Activated B cell treated with CpG ODN at 0.5 μM for 24 hours (primary cell): ENCODE data around the gene CHKB. TPM values are rescaled to one million over a fixed set of nuclear protein-coding genes. Genes with fewer than 3 reads are reported as not detected.

Source experiments
- ATAC-seq: fragments of 200-7000 bp; cut with Tn5 transposase; one replicate; pipeline ENCODE4 v1.10.0; 2021; ENCODE audit warnings: low read depth, mild to moderate bottlenecking, moderate library complexity
- CTCF ChIA-PET: fragments of 350-600 bp; sonication (Branson Sonifier 250); formaldehyde crosslinking; loops from one replicate; lab custom pipeline; 2021; ENCODE audit warnings: antibody characterized with exemption; lab: Charles Lee
- POLR2A ChIA-PET: fragments of 350-600 bp; sonication (Branson Sonifier 250); formaldehyde crosslinking; loops from one replicate; lab custom pipeline; 2021; ENCODE audit warnings: antibody characterized with exemption; lab: Charles Lee
- DNase-seq: peaks from one replicate; pipeline ENCODE4 v3.0.0; 2022
- H3K27ac Mint-ChIP-seq: one replicate; pipeline ENCODE4 v1.8.0; 2020; ENCODE audit warnings: mixed read lengths
- H3K27me3 Mint-ChIP-seq: one replicate; pipeline ENCODE4 v1.8.0; 2021; ENCODE audit warnings: mixed read lengths
- H3K36me3 Mint-ChIP-seq: one replicate; pipeline ENCODE4 v1.8.0; 2021; ENCODE audit warnings: low read depth, mixed read lengths
- H3K4me1 Mint-ChIP-seq: one replicate; pipeline ENCODE4 v1.8.0; 2021; ENCODE audit warnings: mixed read lengths
- H3K4me3 Mint-ChIP-seq: one replicate; pipeline ENCODE4 v1.8.0; 2020; ENCODE audit warnings: mild to moderate bottlenecking, mixed read lengths
- H3K9me3 Mint-ChIP-seq: one replicate; pipeline ENCODE4 v1.8.0; 2020; ENCODE audit warnings: mixed read lengths
- intact Hi-C: fragments of 100-400 bp; cut with micrococcal nuclease; formaldehyde crosslinking; loops from one replicate; pipeline ENCODE4 v1.15.1; 2024
- total RNA-seq: library from RNA; stranded (reverse); gene quantifications from 2 replicates; pipeline ENCODE4 v1.2.3, GENCODE V29; 2022
- TF ChIP-seq, protein P1 (sequence below): fragments of 200-600 bp; IDR thresholded peaks from one replicate; pipeline ENCODE4 v1.8.0; 2022; ENCODE audit warnings: antibody characterized with exemption, mild to moderate bottlenecking

Gene CHKB
- total RNA-seq, 1 donor from 2014 or later = 158 TPM

DNA sequence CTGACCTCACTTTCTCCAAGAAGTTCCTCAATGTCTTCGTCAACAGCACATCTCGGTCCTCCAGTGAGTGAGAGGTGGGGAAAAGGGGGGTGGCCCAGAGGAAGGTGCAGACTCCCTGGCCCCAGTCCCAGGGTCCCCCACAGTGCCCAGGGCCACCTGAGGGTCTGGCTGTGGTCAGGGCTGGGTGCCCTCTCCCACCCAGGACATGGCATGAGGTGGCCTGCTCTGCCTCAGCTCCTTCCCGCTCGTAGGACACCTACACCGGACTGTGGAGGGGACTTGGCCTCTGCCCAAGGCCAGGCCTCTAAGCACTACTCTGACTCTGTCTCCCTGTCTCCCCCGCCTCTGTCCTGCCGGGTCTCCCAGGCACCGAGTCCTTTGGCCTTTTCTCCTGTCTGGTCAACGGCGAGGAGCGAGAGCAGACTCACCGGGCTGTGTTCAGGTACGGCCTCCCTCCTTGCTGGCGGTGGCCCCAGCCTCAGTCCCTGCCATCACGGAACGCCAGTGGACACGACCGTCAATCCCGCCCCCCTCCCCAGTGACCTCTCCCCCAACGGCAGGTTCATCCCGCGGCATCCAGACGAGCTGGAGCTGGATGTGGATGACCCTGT is 22.5 kb upstream of the CHKB start:
- intact Hi-C loops = no loop called here
- peaks cover 49% of the 10 kb centered on the region for H3K27me3 Mint-ChIP-seq
- H3K36me3 Mint-ChIP-seq = no peaks in the 10 kb centered on the region
- peaks cover 8% of the 10 kb centered on the region for H3K4me1 Mint-ChIP-seq
- ATAC-seq = no peak
- POLR2A ChIA-PET = no interaction called here
- TF ChIP-seq, protein P1, sequence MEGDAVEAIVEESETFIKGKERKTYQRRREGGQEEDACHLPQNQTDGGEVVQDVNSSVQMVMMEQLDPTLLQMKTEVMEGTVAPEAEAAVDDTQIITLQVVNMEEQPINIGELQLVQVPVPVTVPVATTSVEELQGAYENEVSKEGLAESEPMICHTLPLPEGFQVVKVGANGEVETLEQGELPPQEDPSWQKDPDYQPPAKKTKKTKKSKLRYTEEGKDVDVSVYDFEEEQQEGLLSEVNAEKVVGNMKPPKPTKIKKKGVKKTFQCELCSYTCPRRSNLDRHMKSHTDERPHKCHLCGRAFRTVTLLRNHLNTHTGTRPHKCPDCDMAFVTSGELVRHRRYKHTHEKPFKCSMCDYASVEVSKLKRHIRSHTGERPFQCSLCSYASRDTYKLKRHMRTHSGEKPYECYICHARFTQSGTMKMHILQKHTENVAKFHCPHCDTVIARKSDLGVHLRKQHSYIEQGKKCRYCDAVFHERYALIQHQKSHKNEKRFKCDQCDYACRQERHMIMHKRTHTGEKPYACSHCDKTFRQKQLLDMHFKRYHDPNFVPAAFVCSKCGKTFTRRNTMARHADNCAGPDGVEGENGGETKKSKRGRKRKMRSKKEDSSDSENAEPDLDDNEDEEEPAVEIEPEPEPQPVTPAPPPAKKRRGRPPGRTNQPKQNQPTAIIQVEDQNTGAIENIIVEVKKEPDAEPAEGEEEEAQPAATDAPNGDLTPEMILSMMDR = no peak
- no peak overlapping the region for H3K4me3 Mint-ChIP-seq
- H3K27ac Mint-ChIP-seq = no peak overlapping the region
- H3K9me3 Mint-ChIP-seq = no peaks in the 10 kb centered on the region
- CTCF ChIA-PET = no interaction called here
- DNase-seq = no peak

DNA sequence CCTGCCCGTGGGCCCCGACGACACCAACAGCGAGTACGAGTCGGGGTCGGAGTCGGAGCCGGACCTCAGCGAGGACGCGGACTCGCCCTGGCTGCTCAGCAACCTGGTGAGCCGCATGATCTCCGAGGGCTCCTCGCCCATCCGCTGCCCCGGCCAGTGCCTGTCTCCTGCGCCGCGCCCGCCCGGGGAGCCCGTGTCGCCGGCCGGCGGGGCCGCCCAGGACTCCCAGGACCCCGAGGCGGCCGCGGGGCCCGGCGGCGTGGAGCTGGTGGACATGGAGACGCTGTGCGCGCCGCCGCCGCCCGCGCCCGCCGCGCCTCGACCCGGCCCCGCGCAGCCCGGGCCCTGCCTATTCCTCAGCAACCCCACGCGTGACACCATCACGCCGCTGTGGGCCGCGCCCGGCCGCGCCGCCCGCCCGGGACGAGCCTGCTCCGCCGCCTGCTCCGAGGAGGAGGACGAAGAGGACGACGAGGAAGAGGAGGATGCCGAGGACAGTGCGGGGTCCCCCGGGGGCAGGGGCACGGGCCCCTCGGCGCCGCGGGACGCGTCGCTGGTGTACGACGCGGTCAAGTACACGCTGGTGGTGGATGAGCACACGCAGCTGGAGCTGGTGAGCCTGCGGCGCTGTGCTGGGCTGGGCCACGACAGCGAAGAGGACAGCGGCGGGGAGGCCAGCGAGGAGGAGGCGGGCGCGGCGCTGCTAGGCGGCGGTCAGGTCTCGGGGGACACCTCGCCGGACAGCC is 21.8 kb upstream of the CHKB start:
- peaks cover 12% of the 10 kb centered on the region for H3K4me1 Mint-ChIP-seq
- no peak for ATAC-seq
- no peak overlapping the region for H3K27ac Mint-ChIP-seq
- DNase-seq = no peak
- no peak overlapping the region for H3K4me3 Mint-ChIP-seq
- TF ChIP-seq, protein P1 = no peak
- ChIA-PET CTCF (no interaction called here), POLR2A (no interaction called here)
- H3K9me3 Mint-ChIP-seq = no peaks in the 10 kb centered on the region
- H3K27me3 Mint-ChIP-seq = peaks cover 47% of the 10 kb centered on the region
- no peaks in the 10 kb centered on the region for H3K36me3 Mint-ChIP-seq
- intact Hi-C loops = no loop called here

- H3K9me3 Mint-ChIP-seq = no peaks in the 10 kb centered on the region
- H3K27ac Mint-ChIP-seq = no peak overlapping the region
- intact Hi-C loops = no loop called here
- ChIA-PET POLR2A (no interaction called here), CTCF (no interaction called here)
- DNase-seq (no peak), ATAC-seq (no peak)
- H3K36me3 Mint-ChIP-seq = no peaks in the 10 kb centered on the region
- TF ChIP-seq, protein P1 = no peak
- H3K27me3 Mint-ChIP-seq = peaks cover 41% of the 10 kb centered on the region
- H3K4me3 Mint-ChIP-seq = no peak overlapping the region
- H3K4me1 Mint-ChIP-seq = peaks cover 12% of the 10 kb centered on the region
These were observed 21.0 kb upstream of the CHKB start for GRCh38 chr22:50603511-50604255.

- TF ChIP-seq, protein P1 = no peak
- no peak for ATAC-seq
These were observed 19.7 kb upstream of the CHKB start for GRCh38 chr22:50602338-50602700.

More at GRCh38 chr22:50602338-50602700, 19.7 kb upstream of the CHKB start:
- H3K4me1 Mint-ChIP-seq = peaks cover 12% of the 10 kb centered on the region
- intact Hi-C loops = no loop called here
- H3K27me3 Mint-ChIP-seq = peaks cover 39% of the 10 kb centered on the region
- H3K27ac Mint-ChIP-seq = no peak overlapping the region
- DNase-seq = no peak
- H3K9me3 Mint-ChIP-seq = no peaks in the 10 kb centered on the region
- H3K36me3 Mint-ChIP-seq = peaks cover 2% of the 10 kb centered on the region
- peak overlapping the region; percentile 69 for H3K4me3 Mint-ChIP-seq
- POLR2A ChIA-PET = interaction anchor here (1.0 kb wide), 1 partner anchor 18 kb away, joined by 3 read pairs; no protein-coding TSS in a partner anchor
- CTCF ChIA-PET = interaction anchor here (0.9 kb wide), 1 partner anchor 77 kb away, joined by 3 read pairs; the partner anchor contains the start of gene SCO2
